GM19395 (cell line): ENCODE data around the gene ARMC9.
"Not testable (repeated sequence)": the region's sequence is repeated elsewhere in the genome, so short reads cannot be mapped to it uniquely, and the experiment has no call there.

Source experiments
- ATAC-seq: cut with Tn5 transposase; IDR thresholded peaks from one replicate; pipeline ENCODE4 v1.9.1; 2021; ENCODE audit warnings: mild to moderate bottlenecking, moderate library complexity; ENCODE audit not compliant: unreplicated experiment

The ARMC9 gene

DNA sequence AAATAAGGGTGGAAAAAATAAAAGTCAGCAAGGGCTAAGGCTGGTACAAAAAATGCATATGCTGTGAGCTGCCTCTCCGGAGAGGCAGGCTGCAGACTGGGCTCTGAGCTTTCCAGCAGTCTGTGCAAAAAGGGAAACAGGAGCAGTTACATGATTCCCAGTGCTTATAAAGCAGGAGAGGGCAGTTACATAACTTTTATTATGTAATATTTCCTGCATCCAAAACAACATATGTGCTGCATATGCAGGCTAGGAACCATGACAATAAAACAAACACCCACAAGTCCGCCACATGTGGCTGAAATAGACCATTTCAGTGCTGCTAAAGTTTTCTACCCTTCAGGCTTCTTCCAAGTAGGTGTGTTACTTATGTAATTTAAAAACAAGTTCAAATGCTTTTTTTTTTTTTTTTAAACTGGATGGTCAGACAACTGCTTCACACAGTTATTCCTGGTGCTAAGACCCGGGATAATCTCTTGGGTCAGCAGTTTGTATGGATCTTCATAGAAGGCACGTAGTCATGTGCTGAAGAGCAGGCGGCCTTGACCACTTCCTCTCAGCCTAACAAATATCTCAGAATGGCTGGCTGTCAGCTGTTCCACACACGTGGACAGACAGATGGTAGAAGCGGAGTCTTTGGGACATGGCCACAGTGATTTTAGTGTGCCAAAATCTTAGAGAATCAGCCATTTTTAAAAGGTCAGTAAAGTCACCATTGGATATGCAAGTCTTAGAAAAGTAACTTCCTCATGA, 43.5 kb downstream of the ARMC9 start:
- ATAC-seq = no peak

DNA sequence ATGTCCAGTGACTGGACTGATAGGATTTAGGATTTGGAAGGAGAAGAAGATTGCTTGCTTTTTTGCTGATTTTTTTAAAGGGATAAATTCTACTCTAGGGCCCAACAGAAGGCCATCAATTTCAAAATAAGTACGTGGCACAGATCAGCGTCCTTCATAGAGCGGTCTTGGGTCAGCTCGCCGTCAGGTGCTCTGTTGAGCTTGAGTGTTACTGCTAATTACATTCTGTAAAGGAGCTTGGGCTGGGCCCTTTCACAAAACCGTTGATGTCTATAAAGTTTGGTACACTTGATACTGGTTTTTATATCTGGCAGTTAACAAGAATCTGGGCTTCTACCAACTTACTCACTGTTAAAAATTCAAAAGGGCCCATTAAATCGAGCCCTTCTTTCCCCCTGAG, 45.4 kb downstream of the ARMC9 start:
- no peak for ATAC-seq

DNA sequence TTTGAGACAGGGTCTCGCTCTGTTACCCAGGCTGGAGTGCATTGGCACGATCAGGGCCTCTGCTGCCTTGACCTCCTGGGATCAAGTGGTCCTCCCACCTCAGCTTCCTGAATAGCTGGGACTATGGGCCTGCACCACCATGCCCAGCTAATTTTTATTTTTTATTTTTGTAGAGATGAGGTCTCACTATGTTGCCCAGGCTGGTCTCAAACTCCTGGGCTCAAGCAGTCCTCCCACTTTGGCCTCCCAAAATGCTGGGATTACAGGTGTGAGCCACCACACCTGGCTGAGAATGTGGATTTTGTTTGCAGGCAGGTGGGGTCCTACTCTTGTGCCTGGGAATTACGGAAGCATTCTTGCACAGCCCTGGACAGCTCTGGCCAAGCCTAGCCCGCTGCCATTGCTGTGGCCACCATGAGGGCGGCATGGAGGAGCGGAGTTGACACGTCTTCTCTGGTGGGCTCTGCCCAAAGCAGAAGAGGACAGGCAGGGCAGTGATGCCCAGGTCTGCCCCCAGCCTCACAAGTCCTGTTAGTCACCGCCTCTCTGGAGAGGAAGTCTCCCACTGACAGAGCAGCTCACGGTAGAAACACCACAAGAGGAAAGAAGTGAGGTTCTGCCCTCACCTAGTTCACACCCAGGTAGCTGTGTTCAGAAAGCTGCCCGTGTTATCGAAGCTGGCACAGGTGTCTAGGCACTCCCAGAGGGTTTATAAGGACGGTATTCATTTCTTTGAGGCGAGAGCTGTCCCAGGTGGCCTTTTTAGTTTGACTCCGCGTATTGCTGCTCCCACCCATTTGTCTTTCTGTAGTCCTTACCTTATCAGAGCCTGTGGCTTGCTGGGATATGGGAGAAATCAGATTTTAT, 46.2 kb downstream of the ARMC9 start:
- no peak for ATAC-seq

DNA sequence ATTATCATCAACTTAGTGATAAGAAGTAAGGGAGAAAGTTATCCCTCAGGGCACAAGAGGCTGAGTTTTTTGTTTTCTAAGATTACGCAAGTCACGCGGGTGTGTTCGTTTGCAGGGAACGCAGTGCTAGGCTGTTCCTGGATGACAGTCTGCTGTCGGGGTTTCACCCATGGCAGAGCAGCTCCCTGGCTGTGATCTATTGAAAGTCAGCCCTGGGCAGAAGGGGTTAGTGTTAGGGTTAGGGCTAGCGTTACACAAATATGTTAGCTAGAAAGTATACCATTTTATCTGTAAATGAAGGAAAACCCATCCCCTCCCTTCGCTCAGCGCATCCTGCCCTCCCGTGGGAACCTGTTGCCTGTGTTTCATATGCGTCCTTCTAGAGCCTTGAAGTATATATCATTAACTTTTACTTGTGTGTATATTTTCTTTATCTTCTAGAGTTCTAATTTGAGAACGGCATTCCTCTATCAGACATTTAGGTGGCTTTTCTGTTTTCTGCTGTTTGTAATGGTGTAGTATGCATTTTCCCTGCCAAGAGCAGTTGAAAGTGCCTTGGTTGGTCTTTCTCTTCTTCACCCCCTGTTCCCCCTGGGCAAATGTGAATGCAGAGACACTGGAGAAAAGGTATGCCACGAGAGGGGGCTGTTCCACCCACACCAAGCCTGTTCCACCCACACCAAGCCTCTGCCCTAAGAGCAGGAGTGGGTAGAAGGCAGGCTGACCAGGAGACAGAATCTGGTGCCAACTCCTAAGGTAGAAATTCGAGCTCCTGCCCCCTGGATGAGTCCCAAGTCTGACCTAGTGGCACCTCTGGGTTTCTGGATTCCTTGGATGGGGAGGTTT, 47.0 kb downstream of the ARMC9 start:
- ATAC-seq = no peak

DNA sequence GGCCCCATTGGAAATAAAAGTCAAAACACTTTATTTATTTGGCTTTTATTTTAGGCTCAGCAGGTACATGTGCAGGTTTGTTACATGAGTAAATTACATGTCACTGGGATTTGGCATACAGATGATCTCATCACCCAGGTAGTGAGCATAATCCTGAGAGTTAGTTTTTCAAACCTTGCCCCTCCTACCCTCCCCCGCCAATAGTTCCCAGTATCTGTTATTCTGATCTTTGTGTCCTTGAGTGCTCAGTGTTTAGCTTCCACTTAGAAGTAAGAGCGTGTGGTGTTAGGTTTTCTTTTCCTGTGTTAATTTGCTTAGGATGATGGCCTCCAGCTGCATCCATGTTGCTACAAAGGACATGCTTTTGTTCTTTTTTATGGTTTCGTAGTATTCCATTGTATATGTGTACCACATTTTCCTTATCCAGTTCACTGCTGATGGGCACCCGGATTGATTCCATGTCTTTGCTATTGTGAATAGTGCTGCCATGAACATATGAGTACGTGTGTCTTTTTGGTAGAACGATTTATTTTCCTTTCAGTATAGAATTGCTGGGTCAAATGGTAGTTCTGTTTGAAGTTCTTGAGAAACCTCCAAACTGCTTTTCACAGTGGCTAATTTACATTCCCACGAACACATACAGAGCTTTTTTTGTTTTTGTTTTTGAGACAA, 47.9 kb downstream of the ARMC9 start:
- no peak for ATAC-seq

DNA sequence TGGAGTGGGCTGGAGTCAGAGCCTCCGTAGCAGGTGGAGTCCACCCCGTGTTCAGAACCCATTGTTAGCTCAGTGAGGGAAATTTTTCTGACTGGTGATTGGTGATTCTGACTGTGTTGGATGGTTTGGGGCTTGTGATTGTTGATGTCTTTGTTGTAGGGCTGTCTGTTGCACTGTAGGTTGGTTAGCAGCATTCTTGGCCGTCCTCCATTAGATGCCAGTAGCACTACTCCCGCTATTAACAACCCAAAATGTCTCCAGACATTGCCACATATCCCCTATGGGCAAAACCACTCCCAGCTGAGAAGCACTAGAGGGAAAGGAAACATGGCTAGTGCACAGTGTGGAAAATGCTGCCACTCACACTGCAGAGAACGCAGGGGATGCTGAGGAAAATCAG, 51.7 kb downstream of the ARMC9 start:
- no peak for ATAC-seq

DNA sequence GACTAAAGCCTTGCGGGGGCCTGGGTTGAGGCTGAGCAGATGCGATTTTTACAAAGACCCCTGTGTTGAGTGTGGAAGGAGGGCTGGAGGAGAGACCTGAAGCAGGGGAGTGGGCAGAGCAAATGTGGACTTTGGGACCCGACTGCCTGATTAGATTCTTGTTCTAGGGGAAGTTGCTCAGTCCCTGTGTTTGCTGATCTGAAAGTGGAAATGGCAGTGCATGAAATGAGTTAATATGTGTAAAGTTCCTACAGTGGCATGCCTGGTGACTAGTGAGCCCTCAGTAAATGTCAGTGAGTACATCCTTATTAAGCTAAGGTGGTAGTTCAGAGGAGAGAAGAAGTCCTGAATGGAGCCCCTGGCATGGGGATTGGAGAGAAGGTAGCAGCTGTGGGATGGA, 52.3 kb downstream of the ARMC9 start:
- ATAC-seq = no peak

DNA sequence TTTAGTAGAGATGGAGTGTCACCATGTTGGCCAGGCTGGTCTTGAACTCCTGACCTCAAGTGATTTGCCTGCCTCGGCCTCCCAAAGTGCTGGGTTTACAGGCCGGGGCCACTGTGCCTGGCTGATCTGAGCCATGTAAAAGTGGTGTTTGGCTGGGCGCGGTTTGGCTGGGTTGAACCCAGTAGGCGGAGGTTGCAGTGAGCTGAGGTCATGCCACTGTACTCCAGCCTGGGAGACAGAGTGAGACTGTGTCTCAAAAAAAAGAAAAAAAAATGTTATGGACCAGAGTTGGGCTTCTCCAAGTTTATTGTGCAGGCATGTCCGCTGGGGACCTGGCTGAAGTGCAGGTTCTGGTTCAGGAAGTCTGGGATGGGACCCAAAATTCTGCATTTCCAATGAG, 54.9 kb downstream of the ARMC9 start:
- ATAC-seq = not testable (repeated sequence)

DNA sequence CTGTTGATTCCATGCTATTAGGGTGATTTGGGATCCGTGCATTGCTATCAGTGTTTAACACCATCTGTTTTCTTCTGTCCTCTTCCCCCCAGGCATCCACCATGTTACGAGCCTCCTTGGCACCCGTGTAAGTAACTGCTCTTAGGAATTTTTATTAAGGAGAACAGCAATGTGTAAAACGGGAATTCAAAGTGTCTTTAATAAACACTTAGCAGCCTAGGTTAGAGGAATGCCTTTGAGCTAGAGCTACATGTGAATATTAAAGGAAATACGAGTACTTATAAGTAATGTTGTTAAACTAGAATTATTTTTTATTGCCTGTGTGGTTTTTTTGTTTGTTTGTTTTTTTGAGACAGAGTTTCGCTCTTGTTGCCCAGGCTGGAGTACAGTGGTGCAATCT, 58.1 kb downstream of the ARMC9 start:
- no peak for ATAC-seq

DNA sequence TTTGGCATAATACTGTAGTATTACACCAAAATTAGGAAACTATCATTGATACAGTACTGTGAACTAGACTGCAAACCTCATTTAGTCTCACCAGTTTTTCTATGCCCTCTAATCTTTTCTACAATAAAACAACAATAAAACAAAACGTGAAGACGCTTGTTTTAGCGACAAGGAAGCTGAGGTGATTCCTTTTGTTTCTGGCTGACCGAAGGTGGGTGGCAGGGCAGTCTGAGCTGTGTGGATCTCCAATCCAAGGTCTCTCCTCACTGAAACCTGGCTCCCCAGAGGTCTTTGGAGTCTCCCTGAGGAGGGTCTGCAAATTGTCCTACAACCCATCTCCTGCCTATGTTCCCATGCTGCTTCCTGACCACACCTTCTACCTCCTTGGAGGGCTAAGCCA, 59.3 kb downstream of the ARMC9 start:
- no peak for ATAC-seq

DNA sequence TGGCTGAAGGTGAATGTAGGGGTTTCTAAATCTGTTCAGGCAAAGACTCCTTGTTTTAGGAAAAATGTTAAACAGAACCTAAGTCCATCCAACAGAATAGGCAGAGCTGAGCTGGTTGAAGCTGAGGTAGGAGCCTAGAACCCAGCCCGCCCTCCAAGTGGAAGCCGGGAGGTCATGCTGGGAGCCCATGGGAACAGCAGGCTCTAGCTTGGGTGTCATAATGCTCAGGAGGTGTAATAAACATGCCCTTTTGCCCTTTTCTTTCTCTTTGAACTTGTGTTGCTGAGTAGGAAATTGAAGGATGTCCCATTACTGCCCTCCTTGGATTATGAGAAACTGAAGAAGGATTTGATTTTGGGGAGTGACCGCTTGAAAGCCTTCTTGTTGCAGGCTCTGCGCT, 60.3 kb downstream of the ARMC9 start:
- ATAC-seq = no peak

DNA sequence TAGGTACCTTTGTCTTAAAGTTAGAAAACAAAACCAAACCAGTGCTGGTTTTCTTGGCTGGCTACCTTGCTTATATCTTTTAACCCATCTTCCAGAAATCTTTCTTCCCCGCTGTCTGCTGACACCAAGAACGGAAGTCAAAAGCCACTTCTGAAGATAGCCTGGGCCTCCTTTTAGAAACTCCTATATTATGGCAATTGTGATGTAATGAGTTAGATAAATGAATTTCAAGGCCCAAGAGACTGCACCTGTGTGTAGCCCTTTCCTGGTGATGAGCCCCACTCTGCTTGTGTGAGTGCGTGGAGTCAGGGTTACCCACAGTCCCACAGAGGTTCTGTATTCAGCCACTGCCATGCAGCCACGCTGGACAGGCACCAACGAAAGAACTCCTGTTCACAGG, 60.7 kb downstream of the ARMC9 start:
- no peak for ATAC-seq

DNA sequence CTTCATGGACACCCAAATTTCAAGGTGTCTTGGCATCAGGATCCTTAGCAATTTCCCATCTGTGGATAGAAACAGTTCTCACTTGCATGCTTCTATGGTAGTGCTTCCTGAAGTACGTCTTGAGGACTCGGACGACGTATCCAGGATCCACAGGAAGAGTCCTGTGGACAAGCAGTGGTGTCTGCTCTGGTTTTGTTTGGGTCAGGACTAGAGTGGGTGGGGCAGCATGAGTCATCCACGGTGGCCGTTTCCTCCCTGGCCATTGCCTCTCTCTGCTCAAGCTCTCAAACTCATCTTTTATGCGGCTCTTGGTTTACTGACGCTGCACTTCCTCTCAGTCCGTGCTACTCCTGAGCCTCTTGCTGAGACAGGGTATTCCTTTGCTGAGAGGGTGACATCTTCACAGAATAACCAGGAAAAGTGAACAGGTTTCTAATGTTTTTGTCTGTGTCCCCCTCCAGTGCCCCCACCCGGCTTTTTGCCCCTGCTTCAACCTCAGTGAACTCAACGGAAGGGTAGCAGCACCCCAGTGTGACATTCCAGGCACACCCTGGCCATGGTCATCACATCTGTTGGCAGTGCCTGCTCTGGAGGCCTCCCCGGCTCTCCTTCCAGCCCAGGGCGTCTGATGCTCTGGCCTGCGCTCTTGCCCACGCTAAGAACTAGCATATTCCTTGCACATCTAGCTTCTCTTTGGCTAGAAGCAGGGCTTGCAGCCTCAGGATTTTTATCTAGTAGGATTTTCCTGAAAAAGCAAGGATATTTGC, 62.2 kb downstream of the ARMC9 start:
- ATAC-seq = no peak

DNA sequence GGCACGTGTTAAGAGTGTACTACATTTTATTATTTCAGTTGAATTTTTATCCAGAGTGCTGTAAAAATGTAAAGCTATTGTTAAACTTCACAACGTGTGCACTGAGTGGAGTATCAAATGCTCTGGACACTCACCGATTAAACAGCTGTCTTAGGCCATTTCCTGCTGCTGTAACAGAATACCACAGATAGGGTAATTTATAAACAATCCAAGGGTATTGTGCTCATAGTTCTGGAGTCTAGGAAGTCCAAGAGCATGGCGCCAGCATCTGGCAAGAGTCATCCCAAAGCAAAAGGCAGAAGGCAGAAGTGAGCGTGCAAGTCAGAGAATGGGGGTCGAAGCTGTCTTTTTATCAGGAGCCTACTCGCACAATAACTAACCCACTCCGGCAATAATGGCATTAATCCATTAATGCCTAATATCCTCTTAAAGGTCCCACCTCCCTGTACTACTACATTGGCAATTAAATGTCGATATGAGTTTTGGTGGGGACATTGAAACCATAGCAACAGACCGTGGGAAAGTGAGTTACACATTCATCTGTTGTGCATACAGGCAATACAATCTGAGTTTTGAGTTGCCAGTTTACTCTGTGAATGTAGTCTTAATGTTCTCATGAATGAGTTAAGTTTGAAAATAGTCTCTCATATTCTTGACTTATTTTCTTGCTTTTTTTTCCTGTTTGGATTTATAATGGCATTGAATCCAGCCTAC, 64.8 kb downstream of the ARMC9 start:
- ATAC-seq = no peak

DNA sequence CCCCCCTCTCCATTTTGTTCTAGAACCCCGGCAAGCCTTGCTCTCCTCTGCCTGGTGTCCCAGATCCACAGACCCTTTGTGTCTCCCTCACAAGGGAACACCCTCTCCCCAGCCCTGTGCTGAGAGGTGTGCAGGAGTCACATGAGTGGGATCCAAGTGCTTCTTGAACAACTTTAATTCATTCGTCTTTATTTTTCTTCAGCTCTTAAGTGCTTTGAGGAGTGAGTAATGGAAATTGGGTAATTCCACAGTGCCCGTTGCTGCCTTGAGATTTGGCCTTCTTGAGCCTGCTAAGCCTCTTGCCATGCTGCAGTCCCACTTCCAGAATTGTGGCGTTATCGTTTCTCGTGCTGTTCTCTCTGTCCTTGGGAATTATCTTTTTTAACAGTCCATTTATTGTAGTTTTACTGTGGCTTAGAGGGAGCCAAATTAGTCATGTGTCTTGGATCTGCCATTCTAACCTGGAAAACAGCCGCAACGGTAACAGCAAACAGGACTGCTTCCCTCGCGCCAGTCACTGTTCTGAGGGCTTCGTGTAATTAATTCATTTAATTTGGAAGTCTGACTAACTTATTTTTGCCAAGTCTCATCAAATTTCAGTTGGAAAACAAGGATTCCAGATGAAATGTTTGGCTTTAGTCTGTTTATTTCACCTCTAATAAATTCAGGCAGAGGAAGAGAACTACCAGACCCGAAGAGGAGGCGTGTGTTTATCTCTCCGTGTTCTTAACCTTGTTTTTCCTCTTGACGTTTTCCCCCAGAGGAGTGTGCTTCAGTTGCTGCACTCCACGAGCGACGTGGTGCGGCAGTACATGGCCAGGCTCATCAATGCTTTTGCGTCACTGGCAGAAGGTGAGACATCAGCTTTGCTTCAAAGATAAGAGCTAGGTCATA, 72.0 kb downstream of the ARMC9 start:
- ATAC-seq = no peak

DNA sequence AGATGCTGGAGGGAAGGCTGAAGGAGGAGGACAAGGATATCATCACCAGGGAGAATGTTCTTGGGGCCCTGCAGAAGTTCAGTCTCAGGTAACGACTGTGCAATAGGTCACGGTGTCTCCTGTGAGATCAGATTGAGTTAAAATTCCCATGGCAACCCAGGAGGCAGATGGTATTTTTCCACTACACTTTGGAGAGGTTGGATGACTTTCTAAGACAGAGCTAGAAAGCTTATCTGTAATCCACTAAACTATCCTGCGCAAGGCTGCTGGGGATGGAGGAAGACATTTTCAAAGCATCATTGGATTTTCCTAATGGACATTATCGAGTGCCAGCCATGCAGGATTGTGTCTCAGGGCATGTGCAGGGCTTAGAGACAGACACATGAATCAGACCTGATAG, 74.6 kb downstream of the ARMC9 start:
- ATAC-seq = no peak

DNA sequence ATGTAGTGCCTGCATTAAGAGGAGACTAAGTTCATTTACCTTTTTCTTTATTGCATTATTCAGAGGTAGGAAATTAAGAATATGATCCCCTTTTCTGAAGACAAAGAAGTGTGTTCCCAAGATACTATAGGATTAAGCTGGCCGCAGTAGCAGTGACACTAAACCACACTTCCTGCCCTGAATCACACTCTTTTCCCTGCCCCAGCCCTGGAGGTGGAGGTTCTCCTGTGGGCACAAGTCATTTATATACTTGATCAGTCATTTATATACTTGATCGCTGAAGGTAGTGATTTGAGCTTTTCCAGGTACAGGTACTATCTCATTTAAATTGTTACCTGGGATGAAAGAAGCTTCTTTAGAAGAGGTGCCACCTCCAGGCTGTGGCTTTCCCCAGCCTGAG, 78.6 kb downstream of the ARMC9 start:
- no peak for ATAC-seq

DNA sequence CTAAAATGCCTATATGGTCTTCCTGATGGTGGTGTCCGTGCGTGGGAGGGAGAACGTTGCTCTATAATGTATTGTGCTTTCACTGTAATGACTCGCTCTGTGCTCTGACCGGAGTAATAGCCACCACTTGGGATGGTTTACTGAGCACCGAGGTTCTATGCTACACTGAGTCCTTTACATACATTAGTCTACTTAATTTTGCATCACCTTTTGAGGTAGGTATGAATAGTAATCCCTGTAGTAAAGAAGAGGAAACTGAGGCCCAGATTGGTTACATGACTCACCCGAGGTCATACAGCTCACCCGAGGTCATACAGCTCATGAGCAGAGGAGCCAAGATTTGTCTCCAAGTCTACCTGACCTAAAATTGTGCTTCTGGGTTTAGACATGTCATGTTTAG, 79.5 kb downstream of the ARMC9 start:
- ATAC-seq = no peak

DNA sequence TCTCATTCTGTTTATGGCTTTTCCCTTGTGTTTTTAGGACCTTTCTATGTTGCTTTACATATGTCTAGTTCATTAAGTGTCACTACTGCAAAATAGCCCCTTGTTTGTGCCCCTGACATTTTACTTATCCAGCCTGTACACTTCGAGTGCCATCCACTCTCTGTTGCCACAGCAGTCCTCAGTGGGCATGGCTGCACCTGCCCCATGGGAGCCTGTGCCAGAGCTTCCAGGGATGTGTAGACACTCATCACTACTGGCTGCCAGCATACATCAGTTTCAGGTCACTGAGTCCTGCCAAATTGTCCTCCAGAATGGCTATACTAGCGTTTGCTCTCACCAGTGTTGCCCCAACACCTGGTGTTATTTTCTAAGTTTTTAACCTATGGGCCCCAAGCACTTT, 80.4 kb downstream of the ARMC9 start:
- ATAC-seq = no peak
